ENCODE results near the gene BRAF.
A peak's percentile ranks its signal among the peaks of the same experiment; 100 is the strongest.
"Not testable (repeated sequence)": the region's sequence is repeated elsewhere in the genome, so short reads cannot be mapped to it uniquely, and the experiment has no call there.

BRAF gene

DNA sequence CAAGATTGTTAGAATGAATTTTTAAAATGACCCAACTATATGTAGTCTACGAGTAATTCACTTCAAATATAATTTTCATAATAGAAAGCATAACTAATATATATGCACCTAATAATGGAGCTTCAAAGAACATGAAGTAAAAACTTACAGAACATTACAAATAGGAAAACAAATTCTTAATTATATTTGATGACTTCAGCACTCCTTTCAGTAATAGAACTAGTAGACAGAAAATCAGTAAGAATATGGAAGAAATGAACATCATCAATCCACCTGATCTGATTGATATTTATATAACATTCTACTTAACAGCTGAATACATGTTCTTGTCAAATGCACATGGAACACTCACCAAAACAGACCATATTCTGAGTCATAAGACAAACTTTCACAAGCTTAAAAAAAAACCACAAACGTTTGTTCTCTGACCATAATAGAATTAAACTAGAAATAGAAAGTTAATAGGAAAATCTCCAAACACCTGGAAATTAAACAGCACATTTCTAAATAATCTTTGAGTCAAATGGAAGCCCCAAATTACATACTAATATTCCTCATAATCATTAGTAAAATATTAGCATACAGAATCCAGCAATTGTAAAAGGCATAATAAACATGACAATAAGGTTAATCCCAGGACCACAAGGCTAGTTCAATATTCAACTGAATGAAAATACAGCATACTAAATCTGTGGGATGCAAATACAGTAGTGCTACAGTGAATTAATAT lies 48.0 kb downstream of the BRAF start:
- no peak for DNase-seq

DNA sequence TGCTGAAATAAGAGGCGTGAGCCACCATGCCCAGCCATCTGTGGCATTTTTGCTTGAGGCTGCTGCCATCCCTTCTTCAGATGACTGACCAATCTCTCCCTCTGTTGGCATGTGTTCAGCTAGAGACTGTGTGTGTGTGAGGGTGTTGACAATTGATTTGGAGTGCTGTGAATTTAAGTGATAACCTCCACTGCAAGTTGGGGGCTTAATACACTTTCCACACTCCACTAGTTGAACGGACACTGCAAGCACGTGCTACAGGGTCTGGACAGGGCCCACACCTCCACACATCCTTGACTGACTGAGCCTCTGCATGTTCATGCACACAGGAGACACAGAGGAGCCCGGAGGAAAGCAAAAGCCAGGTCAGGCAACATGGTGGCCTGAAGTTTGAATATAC lies 51.3 kb downstream of the BRAF start:
- DNase-seq: no peak

DNA sequence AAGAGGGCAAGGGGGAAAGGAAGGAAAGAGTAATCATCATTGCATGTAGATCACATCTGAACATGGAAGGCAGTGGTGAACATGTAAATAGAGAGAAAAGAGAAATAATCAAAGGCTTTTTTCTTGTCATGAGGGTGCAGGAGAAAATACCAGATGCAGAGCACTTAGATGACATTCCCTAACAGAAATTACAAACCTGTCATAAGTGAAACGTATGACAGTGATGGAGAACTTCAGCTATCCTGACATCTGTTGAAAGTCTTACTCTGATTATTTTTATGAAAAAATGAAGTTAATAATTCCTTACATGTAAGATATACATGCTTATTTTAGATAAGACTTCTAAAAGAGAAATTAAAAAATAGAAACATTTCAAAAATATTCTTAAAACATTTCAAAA lies 54.7 kb downstream of the BRAF start:
- DNase-seq: no peak

DNA sequence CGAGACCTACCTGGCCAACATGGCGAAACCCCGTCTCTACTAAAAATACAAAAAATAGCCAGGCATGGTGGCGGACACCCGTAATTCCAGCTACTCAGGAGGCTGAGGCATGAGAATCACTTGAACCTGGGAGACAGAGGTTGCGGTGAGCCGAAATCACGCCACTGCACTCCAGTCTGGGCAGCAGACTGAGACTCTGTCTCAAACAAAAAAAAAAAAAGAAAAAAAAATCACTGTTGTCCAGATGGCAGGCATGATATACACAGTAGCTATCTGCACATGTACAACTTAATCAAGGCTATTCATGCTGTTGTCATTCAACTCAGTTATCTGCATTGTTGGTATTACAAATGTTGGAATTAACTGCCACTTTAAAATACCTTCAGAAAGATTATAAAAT lies 55.3 kb downstream of the BRAF start:
- no peak for DNase-seq

DNA sequence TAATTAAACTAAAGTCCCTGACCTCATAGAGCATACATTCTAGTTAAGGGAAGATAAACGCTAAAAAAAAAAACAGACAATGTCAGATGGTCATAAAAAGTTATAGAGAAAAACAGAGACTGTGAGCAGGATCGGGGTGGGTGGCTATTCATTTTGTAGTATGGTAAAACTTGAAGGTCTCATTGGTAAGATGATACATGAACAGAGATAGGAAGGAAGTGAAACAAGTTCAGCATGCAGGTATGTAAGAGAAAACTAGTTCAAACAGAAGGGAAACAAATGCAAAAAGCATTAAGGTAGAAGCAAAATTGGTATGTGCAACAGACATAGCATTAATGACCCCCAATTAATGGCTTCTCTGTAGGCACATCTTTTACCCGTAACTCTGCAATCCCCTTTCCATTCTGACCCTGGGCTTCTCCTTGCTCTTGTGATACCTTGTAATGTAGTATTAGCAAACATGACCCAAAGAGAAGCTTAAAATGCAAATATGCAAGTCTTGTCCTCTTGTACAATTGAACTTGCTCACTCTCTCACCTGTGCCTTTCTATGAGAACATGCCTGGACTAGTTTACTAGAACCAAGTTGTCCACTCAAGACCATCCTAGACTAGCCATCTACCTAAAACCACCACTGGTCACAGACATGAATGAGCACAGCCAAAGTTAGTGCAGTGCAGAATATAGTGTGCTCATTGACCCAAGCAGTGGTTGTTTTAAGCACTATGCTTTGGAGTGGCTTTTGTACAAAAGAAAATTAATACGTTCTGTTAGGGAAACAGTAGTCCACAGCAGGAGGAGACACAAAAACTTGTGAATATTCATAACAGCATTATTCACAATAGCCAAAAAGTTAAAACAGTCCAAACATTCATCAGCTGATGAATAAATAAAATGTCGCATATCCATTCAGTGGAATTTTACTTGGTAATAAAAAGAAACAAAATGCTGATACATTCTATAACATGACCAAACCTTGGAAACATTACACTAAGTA lies 57.0 kb downstream of the BRAF start:
- DNase-seq: no peak

DNA sequence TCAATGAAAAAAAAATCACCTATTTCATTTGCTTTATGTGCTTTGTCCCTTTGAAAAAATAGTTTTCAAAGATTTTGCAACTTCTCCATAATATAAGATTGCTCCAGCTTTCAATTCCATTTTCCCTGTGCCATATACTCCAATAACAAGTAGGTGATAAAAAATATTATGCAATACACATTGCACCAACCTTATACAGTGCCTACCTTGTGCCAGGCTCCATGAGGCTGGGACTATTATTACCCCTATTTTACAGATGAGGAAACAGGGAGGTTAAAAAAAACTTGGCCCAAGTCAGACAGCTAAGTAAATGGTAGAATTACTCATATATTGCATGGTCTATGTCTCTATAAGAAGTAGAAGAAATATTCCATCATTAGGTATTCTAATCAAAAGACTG lies 57.8 kb downstream of the BRAF start:
- DNase-seq: no peak

DNA sequence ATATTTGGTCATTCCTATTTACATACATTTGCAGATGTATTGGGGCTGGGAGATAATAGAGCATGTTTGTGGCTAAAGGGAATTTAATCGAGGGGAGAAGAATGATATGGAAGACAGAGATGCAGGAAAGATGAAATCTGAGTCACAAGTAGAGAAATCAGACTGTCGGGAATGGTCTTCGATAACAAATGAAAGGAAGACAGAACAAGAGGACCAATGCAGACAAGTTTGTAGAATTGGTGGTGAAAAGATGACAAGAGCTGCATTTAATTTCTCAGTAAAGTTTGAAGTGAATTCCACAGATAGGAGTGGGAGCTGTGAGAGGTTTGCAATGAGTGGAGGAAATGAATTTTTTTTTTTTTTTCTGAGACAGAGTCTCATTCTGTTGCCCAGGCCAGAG lies 60.0 kb downstream of the BRAF start:
- no peak for DNase-seq

DNA sequence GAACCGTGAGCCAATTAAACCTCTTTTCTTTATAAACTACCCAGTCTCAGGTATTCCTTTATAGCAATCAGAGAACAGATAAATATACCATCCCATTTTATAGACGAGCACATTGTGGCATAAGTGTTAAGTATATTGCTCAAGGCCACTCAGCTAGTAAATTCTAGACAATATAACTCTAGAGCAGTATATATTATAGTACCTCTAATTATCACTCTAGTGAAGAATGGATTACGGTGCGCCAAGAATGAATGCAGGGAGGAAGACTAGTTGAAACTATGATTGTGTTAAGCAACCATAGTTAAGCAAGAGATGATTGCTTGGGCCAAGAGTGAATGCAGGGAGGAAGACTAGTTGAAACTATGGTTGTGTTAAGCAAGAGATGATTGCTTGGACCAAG lies 60.9 kb downstream of the BRAF start:
- no peak for DNase-seq

DNA sequence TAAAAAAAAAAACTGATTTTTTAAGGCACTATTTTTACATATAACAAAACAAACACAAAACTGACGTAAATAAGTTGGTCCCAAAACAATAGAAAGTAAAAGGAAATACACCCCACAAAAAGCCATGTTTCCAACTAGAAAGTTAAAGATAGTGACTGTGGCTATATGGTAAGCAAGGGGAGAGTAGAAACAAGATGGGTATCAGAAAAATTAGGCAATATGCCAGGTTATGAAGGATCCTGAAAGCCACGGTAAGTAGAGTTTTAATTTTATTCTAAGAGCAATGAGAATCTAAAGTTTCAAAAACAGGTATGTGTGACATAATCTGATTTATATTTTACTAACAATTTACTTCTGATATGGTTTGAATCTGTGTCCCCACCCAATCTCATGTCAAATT lies 61.5 kb downstream of the BRAF start:
- no peak for DNase-seq

DNA sequence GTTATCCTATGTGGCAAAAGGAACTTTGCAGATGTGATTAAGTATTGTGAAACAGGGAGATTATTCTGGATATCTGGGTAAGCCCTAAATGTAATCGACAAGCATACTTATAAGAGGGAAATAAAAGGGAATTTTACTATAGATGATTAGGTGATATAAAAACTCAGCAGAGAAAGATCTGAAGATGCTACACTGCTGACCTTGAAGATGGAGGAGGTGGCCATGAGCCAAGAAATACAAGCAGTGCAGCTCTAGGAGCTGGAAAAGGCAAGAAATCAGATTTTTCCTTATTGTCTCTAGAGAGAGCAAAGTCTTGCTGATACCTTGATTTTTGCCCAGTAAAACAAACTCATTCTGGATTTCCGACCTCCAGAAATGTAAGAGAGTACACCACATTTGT lies 67.7 kb downstream of the BRAF start:
- no peak for DNase-seq

DNA sequence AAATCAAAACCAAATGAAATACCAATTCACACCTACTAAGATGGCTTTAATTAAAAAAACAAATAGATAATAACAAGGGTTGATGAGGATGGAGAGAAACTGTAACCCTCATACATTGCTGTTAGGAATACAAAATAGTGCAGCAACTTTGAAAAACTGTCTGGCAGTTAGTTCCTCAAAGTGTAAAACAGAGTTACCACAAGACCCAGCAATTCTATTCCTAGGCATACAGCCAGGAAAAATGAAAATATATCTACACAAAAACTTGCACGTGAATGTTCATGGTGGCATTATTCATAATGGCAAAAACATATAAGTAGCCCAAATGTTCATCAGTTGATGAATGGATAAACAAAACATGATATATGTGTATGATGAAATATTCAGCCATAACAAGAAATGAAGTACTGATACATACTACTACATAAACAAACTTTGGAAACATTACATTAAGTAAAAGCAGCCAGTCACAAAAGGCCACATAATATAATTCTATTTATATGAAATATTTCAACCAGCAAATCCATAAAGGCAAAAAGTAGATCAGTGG lies 83.5 kb downstream of the BRAF start:
- DNase-seq: no peak

DNA sequence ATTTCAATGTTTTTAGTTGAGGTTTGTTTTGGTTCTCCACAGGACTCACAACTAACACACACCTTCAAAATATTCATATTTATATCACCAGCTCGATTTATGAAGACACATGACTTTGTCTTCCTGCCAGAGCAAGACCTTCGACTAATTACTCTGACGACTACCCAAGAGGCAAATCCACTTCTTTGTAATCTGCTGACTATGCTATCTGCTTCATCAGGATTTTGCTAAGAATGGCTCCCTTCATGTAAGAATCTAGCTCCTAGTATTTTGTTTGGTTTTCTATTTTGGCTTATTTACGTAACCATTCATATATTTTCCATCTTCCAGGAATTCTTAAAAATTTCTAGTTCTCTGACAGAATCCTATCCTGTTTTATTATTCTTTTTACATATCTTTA lies 93.0 kb downstream of the BRAF start:
- DNase-seq: no peak

DNA sequence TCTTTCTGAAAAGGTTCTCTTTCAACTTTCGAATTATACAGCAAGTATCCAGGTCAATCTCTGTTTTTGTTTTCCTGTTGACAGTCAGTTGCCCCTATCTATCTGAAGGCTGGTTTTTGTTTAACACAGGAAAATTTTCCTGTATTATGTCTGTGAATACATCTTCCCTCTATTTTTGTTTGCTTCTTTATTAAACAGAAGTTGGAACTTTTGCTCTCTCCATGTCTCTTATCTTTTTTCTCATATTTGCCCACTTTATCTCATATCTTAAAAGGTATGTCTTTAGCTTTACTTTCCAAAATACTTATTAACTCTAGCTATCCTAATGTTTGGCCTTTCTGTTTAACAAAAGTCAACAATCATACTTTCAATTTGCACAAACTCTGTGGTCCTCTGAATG lies 95.0 kb downstream of the BRAF start:
- no peak for DNase-seq

DNA sequence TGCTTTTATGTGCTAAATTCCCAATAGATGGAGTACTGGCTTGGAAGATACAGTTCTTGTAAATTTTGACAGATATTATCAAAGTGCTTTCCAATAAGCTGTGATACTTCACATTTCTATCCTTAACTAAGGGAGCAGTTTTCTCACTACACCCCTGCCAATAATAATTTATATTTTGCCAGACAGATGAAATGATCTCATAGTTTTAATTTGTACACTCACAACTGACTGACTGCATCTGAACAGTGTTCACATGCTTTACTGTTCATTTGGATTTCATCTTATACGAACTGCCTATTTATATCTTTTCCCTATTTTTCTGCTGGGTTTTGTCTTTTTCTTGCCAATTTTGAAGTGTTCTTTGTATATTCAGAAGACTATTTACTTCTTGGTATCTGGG lies 96.0 kb downstream of the BRAF start:
- no peak for DNase-seq

DNA sequence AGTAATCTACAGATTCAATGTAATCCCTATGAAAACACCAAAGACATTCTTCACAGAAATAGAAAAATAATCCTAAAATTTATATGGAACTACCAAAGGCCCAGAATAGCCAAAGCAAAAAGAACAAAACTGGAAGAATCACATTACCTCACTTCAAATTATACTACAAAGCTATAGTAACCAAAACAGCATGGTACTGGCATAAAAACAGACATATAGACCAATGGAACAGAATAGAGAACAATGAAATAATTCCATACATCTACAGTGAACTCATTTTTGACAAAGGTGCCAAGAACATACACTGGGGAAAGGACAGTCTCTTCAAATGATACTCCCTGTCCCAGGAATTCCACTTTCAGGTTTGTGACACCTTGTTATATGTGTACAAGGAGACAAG lies 107.3 kb downstream of the BRAF start:
- DNase-seq: not testable (repeated sequence)

DNA sequence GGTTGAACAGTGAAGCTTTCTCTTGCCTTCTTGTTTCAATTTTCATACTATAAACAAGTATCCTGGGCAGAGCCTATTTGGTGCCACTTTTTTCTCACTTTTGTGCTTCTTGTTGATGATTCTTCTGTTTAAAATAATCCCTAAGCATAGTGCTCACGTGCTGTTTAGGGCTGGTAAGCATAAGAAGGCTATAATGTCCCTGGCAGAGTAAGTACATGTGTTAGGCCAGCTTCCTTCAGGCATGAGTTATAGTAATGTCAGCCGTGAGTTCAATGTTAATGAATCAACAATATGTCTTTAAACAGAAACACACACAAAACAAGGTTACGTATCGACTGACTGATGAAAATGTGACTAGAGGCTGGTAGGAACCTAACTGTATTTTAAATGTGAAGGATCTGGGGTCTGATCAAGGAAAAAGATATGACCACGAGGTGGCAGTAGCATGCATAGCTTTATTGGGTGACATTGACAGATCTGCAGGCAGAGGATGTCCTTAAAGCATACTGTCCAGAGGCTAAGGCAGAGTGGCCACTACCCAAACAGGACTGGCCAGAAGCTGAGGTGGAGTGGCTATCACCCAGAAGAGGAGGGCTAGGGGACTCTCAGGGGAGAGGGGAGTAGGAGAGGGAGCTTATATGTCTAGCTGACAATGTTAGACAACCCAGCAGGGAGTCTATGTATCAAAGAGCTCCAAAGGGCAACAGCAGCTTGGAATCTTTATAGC lies 113.7 kb downstream of the BRAF start:
- DNase-seq: peak; percentile 25

DNA sequence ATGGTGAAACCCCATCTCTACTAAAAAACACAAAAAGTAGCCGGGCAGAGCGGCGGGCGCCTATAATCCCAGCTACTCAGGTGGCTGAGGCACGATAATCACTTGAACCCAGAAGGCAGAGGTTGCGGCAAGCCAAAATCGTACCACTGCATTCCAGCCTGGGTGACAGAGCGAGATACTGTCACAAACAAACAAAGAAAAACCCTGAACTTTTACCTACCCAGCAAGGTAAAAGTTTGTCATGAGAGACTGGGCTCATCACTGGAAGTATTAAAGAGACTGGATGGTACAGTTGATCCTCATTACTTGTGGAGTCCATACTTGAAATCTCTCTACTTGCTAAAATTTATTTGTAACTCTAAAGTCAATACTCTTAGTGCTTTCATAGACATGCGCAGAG lies 114.3 kb downstream of the BRAF start:
- no peak for DNase-seq

DNA sequence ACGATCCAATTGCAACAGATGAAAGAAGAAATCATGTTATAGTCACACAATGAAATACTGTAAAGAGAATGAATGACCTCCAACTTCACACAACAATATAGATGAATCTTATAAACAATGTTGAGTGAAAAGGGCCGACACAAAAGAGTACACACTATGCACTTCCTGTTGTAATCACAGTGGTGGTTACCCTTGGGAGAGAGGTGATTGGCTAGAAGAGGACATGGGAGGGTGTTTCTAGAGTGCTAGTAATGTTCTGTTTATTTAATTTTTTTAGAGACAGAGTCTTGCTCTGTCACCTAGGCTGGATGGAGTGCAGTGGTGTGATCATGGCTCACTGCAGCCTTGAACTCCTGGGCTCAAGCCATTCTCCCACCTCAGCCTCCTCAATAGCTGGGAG lies 145.8 kb downstream of the BRAF start:
- DNase-seq: peak; percentile 4

DNA sequence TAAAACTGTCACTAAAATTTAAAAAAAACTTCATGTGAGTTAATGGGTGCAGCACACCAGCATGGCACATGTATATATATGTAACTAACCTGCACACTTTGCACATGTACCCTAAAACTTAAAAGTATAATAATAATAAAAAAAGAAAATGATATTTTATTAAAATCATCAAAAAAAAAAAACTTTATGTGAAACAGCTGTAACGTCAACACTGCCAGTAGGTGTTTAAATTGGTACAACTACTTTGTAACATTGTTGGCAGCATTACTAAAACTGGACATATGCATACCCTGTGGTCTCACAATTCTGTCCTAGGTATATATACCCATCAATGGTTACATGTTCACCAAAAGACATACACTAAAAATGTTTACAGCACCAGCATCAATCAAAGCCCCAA lies 146.2 kb downstream of the BRAF start:
- no peak for DNase-seq

DNA sequence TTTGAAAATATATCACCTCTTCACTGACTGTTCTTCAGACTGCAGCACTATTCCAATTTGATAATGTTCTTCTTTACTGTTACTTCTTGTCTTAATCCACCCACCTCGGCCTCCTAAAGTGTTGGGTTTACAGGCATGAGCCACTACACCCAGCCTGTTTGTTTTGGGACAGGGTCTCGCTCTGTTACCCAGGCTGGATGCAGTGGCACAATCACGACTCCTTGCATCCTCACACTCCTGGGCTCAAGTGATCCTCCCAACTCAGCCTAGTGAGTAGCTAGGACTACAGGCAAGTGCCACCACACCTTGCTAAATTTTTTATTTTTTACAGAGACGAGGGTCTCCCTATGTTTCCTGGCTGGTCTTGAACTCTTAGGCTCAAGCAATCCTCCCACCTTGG lies 150.4 kb downstream of the BRAF start:
- no peak for DNase-seq

DNA sequence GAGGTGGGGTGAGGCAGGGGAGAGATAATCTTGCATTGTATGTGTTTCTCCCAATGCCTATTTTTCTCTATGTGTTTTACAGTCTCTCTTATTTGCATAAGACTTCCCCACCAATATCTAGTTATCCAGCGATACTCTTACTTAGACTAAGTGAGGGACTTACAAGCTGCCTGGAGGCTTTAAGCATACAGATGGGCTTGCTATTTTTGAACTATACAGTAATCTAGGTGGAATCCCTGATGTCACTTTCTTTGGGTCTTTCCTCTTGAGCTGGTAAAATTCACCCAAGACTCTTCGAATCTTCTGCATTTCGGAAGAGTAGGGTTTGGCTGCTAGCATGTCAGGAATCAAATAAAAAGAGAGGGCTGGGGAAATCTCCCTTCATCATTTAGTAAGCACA lies 151.6 kb downstream of the BRAF start:
- no peak for DNase-seq

DNA sequence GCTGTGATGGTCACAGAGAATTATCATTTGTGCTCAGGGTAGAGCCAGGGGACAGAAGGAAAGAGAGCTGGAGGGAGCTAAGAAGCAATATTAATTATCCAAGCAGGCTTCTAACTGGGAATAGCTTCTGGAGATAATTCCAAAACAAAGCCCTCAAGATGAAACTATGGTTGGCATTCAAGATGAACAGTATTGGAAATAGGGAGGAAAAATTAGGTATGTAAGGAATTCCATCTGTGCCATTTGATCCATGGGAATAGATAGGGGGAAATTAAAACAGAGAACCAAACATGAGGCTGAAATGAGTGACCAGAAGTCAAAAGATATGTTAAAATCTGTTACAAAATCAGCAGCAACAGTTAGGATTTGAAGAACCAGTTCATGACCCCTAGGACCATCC lies 152.9 kb downstream of the BRAF start:
- DNase-seq: no peak

DNA sequence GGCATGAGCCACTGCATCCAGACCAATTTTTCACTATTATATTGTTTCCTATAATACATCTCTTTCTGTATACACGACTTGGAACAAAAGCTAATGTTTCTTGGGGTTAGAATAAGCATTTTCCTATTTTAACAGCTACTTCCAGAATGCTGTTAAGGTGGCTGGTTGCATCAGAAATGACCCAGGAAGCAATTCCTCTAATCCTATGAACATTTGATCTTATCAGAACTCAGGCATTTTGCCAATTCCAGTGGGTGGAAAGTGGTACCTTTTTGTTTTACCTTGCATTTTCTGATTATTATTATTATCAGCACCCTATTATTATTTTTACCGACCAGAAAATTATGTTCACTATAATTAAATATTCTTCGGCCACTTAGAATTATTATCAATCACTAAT lies 154.9 kb downstream of the BRAF start:
- DNase-seq: no peak
